Keratinocyte (primary cell): ENCODE measurements around the gene RHOF. TPM values are rescaled to one million over a fixed set of nuclear protein-coding genes. Genes with fewer than 3 reads are reported as not detected.

Experiments
- DNase-seq: peaks from one replicate; pipeline ENCODE4 v3.0.0-alpha.2; 2011; ENCODE audit warnings: low read depth, missing footprints, low spot score
- FAIRE-seq: peaks from 2 replicates; lab custom pipeline; 2011; peaks lifted over from hg19 to GRCh38; lab: Jason Lieb, UNC
- H2AFZ ChIP-seq: 2 replicates; pipeline ENCODE4 v1.6.0; 2012; ENCODE audit warnings: low read length, control low read depth, inconsistent platforms; ENCODE audit not compliant: control insufficient read depth
- H3K27ac ChIP-seq: 2 replicates; pipeline ENCODE4 v1.5.1; 2011; ENCODE audit warnings: low read length; ENCODE audit not compliant: control insufficient read depth, insufficient read depth
- H3K27me3 ChIP-seq: 3 replicates; pipeline ENCODE4 v1.6.0; 2011; ENCODE audit warnings: low read length; ENCODE audit not compliant: control insufficient read depth, insufficient read depth; ENCODE audit errors: extremely low read depth
- H3K36me3 ChIP-seq, 2 experiments: 2 replicates in 1 of 2; 3 replicates in 1 of 2; pipeline ENCODE4 v1.5.1; 2011; ENCODE audit warnings: low read length in 2 of 2, mild to moderate bottlenecking in 1 of 2; ENCODE audit not compliant: control insufficient read depth in 2 of 2, insufficient read depth in 2 of 2; ENCODE audit errors: extremely low read depth in 1 of 2
- H3K4me1 ChIP-seq: 3 replicates; pipeline ENCODE4 v1.5.1; 2011; ENCODE audit warnings: low read length; ENCODE audit not compliant: control insufficient read depth, insufficient read depth; ENCODE audit errors: extremely low read depth
- H3K4me2 ChIP-seq: 3 replicates; pipeline ENCODE4 v1.6.0; 2011; ENCODE audit warnings: low read depth, low read length; ENCODE audit not compliant: control insufficient read depth, insufficient read depth; ENCODE audit errors: extremely low read depth
- H3K4me3 ChIP-seq, 3 experiments: fragments of 200-600 bp in 1 of 3; sonication (generic) in 1 of 3; 2 replicates in 2 of 3; 3 replicates in 1 of 3; pipeline ENCODE4 v1.5.1; 2011 to 2016; ENCODE audit warnings: low read length in 3 of 3, mild to moderate bottlenecking in 3 of 3, control low read depth in 2 of 3, inconsistent platforms in 1 of 3, low read depth in 1 of 3, mixed read lengths in 1 of 3, mixed run types in 1 of 3, moderate library complexity in 1 of 3; ENCODE audit not compliant: control insufficient read depth in 2 of 3, insufficient read depth in 2 of 3; ENCODE audit errors: extremely low read depth in 1 of 3
- H3K79me2 ChIP-seq: 2 replicates; pipeline ENCODE4 v1.6.0; 2012; ENCODE audit warnings: low read length; ENCODE audit not compliant: control insufficient read depth, insufficient read depth
- H3K9ac ChIP-seq: 3 replicates; pipeline ENCODE4 v1.6.0; 2011; ENCODE audit warnings: low read length; ENCODE audit not compliant: control insufficient read depth, insufficient read depth; ENCODE audit errors: extremely low read depth
- H3K9me1 ChIP-seq: 3 replicates; pipeline ENCODE4 v1.6.0; 2011; ENCODE audit warnings: low read length; ENCODE audit not compliant: control insufficient read depth, insufficient read depth; ENCODE audit errors: extremely low read depth
- H3K9me3 ChIP-seq: 2 replicates; pipeline ENCODE4 v1.5.1; 2012; ENCODE audit warnings: low read depth, low read length; ENCODE audit not compliant: control insufficient read depth
- H4K20me1 ChIP-seq: 3 replicates; pipeline ENCODE4 v1.6.0; 2011; ENCODE audit warnings: low read length; ENCODE audit not compliant: control insufficient read depth, insufficient read depth; ENCODE audit errors: extremely low read depth
- EZH2 ChIP-seq: IDR thresholded peaks from one replicate; pipeline ENCODE4 v1.6.1; 2012; ENCODE audit warnings: inconsistent platforms, mild to moderate bottlenecking, low read length, moderate library complexity
- dilution Hi-C: fragments of 300-500 bp; cut with MboI; formaldehyde crosslinking; loops from one replicate; pipeline ENCODE4 v1.7.0; 2020; ENCODE audit warnings: low sequenced_read_pairs; ENCODE audit not compliant: extremely low pct_ligation_motif_present
- polyA plus RNA-seq, 5 experiments: library from polyadenylated mRNA; depleted of rRNA in 3 of 5; stranded (reverse) in 3 of 5; stranded (forward) in 1 of 5; unstranded in 1 of 5; fragments of >200 nt; gene quantifications; 1 replicate in 1 of 5; 2 replicates in 3 of 5; 3 replicates in 1 of 5; pipeline versions ENCODE4 v1.2.1 to v1.2.3, GENCODE V29; 2011 to 2012; ENCODE audit warnings: missing spikeins in 2 of 5, low read depth in 1 of 5, low replicate concordance in 1 of 5
- TF ChIP-seq, protein P1 (sequence below), 3 experiments: IDR thresholded peaks in 1 of 3; conservative IDR thresholded peaks in 1 of 3; optimal IDR thresholded peaks in 1 of 3; 2 replicates in 2 of 3; 3 replicates in 1 of 3; pipeline versions ENCODE3 to v1.5.1; 2011; ENCODE audit warnings: low read length in 3 of 3, mild to moderate bottlenecking in 3 of 3, moderate library complexity in 2 of 3, control low read depth in 1 of 3, inconsistent platforms in 1 of 3; ENCODE audit not compliant: insufficient read depth in 2 of 3; ENCODE audit errors: extremely low read depth in 1 of 3

RHOF gene
- polyA plus RNA-seq, 1 donor (not counting 4 experiments of a cell fraction or from before 2014, with no cell fraction given), result 2.8 TPM

DNA sequence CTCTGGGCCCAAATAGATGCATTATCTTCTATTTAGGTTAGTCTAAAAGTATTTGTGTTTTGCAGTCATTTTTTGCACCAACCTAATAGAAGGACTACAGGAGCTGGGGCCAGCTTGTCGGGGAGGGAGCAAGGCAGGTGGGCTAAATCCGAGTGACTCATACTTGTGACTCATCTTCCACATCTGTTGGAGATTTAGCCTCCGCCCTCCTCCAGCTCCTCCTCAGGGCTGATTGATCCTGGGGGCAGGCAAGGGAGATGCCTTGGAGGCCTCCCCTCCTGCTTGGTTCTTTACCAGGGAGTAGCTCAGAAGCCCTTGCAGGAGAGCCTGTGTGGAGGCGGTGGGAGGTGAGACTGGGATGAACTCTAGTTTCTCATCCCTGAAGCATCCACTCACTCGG is 27.9 kb downstream of the RHOF start:
- FAIRE-seq (peak; percentile 5), DNase-seq (peak; percentile 36)
- Histone ChIP-seq H2AFZ (no peak overlapping the region), H3K36me3 (peaks cover 5% of the 10 kb centered on the region in 2 experiments), H3K4me1 (peaks cover 7% of the 10 kb centered on the region), H3K4me3 (no peak overlapping the region), H3K9me1 (no peaks in the 10 kb centered on the region), H3K27ac (no peak overlapping the region), H4K20me1 (no peaks in the 10 kb centered on the region), H3K79me2 (no peaks in the 10 kb centered on the region), H3K27me3 (no peaks in the 10 kb centered on the region), H3K4me2 (no peak overlapping the region), H3K9ac (no peak overlapping the region), H3K9me3 (no peaks in the 10 kb centered on the region)
- dilution Hi-C loops, result no loop called here
- TF ChIP-seq, protein P1, sequence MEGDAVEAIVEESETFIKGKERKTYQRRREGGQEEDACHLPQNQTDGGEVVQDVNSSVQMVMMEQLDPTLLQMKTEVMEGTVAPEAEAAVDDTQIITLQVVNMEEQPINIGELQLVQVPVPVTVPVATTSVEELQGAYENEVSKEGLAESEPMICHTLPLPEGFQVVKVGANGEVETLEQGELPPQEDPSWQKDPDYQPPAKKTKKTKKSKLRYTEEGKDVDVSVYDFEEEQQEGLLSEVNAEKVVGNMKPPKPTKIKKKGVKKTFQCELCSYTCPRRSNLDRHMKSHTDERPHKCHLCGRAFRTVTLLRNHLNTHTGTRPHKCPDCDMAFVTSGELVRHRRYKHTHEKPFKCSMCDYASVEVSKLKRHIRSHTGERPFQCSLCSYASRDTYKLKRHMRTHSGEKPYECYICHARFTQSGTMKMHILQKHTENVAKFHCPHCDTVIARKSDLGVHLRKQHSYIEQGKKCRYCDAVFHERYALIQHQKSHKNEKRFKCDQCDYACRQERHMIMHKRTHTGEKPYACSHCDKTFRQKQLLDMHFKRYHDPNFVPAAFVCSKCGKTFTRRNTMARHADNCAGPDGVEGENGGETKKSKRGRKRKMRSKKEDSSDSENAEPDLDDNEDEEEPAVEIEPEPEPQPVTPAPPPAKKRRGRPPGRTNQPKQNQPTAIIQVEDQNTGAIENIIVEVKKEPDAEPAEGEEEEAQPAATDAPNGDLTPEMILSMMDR (optimal IDR thresholded peaks at IDR 0.05 in 1 of 3, IDR thresholded peaks at IDR 0.05 in 1 of 3, conservative IDR thresholded peaks at IDR 0.05 in 1 of 3; ENCODE audit: extremely low read depth in 1 of 3, insufficient read depth in 2 of 3, low read length in 3 of 3), result no peak

DNA sequence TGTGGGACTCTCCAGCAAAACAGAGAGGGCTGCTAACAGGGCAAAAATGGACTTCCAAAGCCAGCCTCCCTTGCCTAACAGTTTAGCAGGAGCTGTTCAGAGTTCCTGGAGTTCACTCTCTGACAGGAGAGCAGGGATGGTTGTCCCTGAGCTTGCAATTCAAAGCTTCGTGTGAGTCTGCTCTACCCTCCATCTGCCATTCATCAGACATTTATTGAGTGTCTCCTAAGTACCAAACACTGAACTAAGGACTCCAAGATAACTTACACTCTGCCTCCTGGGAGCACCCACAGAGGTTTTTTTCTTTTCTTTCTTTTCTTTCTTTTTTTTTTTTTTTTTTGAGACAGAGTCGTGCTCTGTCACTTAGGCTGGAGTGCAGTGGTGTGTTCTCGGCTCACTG is 28.7 kb downstream of the RHOF start:
- Histone ChIP-seq H3K27ac (no peak overlapping the region), H3K79me2 (no peaks in the 10 kb centered on the region), H3K36me3 (peaks cover 3 to 5% of the 10 kb centered on the region in 2 experiments), H3K9me1 (no peaks in the 10 kb centered on the region), H3K4me1 (peaks cover 7% of the 10 kb centered on the region), H3K4me3 (no peak overlapping the region), H3K27me3 (no peaks in the 10 kb centered on the region), H4K20me1 (no peaks in the 10 kb centered on the region), H3K9ac (no peak overlapping the region), H2AFZ (no peak overlapping the region), H3K4me2 (no peak overlapping the region), H3K9me3 (no peaks in the 10 kb centered on the region)
- no peak for FAIRE-seq
- dilution Hi-C loops, result no loop called here
- no peak for DNase-seq
- TF ChIP-seq, protein P1 (optimal IDR thresholded peaks at IDR 0.05 in 1 of 3, IDR thresholded peaks at IDR 0.05 in 1 of 3, conservative IDR thresholded peaks at IDR 0.05 in 1 of 3; ENCODE audit: extremely low read depth in 1 of 3, insufficient read depth in 2 of 3, low read length in 3 of 3), result no peak
- TF ChIP-seq EZH2, result no peak
